ENCODE data around the gene SPDYE6.
"Not testable (repeated sequence)": the region's sequence is repeated elsewhere in the genome, so short reads cannot be mapped to it uniquely, and the experiment has no call there.

Gene SPDYE6

GRCh38 chr7:102356344-102356743 is at the start of gene SPDYE6:
Gene SPDYE6, minus strand, starts transcription at chr7:102356444. Its CDS starts 421 bp downstream, at chr7:102356023.
- H3K4me3 ChIP-seq (ENCODE audit: low read depth, low read length); DNase-seq (ENCODE audit: low read depth): not testable (repeated sequence)

- not testable (repeated sequence) for H3K4me3 ChIP-seq (ENCODE audit: low read depth, low read length); DNase-seq (ENCODE audit: low read depth)
Measured at GRCh38 chr7:102404862-102405188, 48.6 kb upstream of the SPDYE6 start.

DNA sequence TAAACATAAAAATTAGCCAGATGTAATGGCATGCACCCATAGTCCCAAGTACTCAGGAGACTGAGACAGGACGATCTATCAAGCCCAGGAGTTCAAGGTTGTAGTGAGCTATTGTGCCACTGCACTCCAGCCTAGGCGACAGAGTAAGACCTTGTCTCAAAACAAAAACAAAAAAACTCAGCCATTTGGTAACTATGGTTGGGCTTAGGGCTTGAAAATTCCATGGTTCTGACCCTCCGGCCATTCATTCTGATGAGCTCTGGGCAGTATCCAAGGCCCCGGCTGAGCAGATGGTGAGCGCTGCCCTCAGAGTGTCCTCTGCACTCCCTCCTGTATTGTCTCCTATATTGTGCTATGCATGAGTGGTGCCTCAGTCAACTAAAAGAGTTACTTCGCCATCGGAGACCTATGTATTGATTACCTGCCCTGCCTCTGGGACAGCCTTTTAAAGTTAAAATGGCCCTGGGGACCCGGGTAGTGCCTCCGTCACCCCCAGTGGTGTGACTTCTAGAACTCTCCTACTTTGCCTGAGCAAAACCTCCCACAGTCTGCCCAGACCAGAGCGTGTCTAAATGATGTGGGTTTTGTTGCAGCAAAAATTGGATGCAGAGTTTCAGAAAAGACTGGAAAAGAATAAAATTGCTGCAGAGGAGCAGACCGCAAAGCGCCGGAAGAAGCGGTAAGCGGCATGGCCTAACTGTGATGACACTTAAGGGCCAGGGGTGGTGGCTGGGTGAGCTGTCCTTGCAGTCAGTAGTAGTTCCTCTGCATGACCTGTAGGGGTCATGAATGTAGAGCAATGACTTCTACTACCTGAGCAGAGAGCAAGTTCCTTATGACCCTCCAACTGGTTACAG is 48.0 kb upstream of the SPDYE6 start:
- no peak for DNase-seq (ENCODE audit: low read depth)
- no peak overlapping the region for H3K4me3 ChIP-seq (ENCODE audit: low read depth, low read length)

DNA sequence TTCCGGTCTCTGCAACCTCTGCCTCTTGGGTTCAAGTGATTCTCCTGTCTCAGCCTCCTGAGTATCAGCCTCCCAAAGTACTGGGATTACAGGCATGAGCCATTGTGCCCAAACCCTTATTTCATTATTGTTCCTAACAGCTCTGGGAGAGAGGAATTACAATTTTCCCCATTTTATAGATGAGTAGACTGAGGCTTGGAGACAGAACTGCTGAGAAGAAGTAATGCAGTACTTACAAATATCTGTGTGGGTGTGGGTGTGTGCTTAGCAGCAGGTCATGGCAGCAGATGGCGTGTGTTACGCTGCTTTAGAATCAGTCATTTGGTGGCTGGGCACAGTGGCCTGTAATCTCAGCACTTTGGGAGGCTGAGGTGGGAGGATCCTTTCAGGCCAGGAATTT is 47.3 kb upstream of the SPDYE6 start:
- H3K4me3 ChIP-seq (ENCODE audit: low read depth, low read length): no peak overlapping the region
- DNase-seq (ENCODE audit: low read depth): no peak

GRCh38 chr7:102400360-102400759 is 44.1 kb upstream of the SPDYE6 start:
- no peak for DNase-seq (ENCODE audit: low read depth)

GRCh38 chr7:102398543-102398942 is 42.3 kb upstream of the SPDYE6 start:
- H3K4me3 ChIP-seq (ENCODE audit: low read depth, low read length): no peak overlapping the region
- no peak for DNase-seq (ENCODE audit: low read depth)

More at GRCh38 chr7:102400360-102400759, 44.1 kb upstream of the SPDYE6 start:
- no peak overlapping the region for H3K4me3 ChIP-seq (ENCODE audit: low read depth, low read length)

- peak overlapping the region; percentile 95 for H3K4me3 ChIP-seq (ENCODE audit: low read depth, low read length)
- DNase-seq (ENCODE audit: low read depth): no peak
Measured at GRCh38 chr7:102396710-102397019, 40.4 kb upstream of the SPDYE6 start.

GRCh38 chr7:102395873-102396709 is 39.8 kb upstream of the SPDYE6 start, which contains the start of gene PRKRIP1:
Gene PRKRIP1, plus strand, starts transcription at chr7:102396363. Its CDS starts 49 bp downstream, at chr7:102396412.
- peak; percentile 78 for DNase-seq (ENCODE audit: low read depth)
- peak within 1 kb of the TSS; percentile 95 for H3K4me3 ChIP-seq (ENCODE audit: low read depth, low read length)

DNA sequence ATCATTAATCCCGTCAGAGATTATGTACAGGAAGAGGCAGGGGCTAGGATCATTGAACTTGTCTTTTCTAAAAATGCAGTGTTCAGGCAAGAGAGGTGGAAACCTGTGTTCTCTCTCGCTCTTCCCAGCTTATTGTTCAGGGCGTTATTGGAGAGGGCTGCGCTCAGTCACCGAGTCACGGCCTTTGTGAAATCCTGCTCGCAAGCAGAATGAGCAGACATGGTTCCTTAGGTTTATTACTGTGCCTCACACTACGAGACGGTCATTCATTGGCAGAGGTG is 39.3 kb upstream of the SPDYE6 start:
- peak; percentile 6 for DNase-seq (ENCODE audit: low read depth)
- H3K4me3 ChIP-seq (ENCODE audit: low read depth, low read length): peak overlapping the region; percentile 95

DNA sequence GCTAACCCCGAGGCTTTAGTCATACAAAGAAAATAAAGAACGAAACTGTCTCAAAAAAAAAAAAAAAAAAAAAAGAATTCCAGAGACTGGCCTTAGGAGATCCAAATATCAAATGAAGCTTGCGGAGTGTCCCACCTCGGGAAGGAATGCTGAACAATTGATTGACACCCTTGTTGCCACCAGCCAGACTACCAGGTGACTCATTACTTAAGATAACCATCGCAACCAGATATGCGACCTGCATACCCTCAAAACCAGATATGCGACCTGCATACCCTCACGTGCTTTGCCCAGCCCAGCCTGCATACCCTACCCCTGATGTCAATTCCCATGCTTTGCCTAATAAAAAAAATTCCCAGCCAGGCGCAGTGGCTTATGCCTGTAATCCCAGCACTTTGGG is 37.2 kb upstream of the SPDYE6 start:
- DNase-seq (ENCODE audit: low read depth): no peak
- H3K4me3 ChIP-seq (ENCODE audit: low read depth, low read length): no peak overlapping the region

DNA sequence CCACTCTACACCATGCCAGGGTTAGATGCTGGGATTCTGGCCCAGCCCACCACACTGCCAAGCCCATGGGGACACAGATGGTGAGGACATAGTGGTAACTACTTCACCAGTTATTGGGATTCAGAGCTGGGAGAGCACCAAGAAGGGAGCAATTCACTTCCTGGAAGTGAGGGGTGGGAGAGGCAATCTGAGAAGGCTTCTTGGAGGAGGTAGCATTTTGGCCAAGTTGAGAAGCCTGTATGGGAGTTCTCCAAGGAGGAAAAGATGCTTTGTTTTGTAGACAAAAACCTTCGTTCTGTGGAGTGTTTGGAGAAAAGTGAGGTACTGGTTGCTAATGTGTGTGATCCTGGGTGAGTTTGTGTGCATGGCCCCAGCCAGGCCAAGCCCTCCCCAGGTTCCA is 36.1 kb upstream of the SPDYE6 start:
- no peak for DNase-seq (ENCODE audit: low read depth)
- no peak overlapping the region for H3K4me3 ChIP-seq (ENCODE audit: low read depth, low read length)

- DNase-seq (ENCODE audit: low read depth): peak; percentile 12
- H3K4me3 ChIP-seq (ENCODE audit: low read depth, low read length): no peak overlapping the region
Measured at GRCh38 chr7:102390697-102391484, 34.6 kb upstream of the SPDYE6 start.

DNA sequence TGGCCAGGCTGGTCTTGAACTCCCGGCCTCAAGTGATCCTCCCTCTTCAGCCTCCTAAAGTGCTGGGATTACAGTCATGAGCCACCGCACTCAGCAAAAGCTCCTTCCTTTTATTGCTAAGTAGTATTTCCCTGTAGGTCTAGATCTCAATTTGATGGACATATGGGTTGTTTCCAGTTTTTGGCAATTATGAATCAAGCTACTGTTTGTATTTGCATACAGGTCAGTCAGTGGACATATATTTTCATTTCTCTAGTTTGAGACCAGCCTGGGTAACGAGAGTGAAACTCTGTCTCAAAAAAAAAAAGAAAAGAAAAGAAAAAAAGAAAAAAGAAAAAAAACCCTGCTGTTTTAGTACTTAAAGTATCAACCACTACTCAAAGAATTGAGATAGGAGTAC is 33.6 kb upstream of the SPDYE6 start:
- DNase-seq (ENCODE audit: low read depth): no peak
- H3K4me3 ChIP-seq (ENCODE audit: low read depth, low read length): no peak overlapping the region

DNA sequence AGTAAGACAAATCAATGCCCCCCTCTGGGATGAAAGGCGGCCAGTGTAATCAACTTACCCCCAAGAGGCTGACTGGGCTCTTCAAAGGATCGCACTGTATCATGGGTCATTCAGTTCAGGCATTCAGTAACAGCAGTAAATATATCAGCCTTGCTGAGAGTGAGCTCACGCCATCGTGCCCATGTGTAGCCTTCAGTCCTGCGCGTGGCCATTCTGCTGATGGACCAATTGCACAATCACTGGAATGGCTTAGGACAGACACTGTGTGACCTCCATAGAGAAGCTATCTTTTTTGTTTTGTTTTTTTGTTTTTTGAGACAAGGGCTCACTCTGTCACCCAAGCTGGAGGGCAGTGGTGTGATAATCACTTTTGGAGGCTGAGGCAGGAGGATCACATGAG is 30.8 kb upstream of the SPDYE6 start:
- no peak overlapping the region for H3K4me3 ChIP-seq (ENCODE audit: low read depth, low read length)
- no peak for DNase-seq (ENCODE audit: low read depth)

DNA sequence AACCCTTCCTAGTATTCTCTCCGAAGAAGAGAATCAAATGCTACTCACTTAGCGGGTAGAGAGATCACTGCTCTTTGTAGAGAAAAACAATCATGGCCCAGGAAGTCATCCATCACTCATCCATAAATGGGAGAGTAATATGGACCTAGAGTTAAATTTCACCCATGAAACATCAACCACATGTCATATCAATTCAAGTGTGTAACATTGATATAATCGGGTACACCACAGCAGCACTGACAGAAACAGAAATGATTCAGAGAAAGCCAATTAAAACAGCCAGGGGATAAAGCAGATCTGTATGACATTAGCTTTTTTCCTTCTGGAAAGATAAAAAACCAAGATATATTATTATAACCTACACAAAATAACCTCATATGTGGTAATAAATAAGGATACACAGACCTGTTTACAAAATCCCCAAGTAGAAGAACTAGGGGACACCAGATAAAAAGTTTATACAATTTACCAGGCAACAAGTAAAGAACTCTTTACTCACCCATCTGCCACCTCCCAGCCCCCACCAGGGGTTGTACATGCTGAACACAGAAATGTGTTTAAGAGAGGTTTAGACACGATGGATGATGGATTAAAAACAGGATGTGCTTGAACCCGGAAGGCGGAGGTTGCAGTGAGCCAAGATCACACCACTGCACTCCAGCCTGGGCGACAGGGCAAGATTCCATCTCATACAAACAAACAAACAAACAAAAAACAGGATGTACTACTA is 25.6 kb upstream of the SPDYE6 start:
- not testable (repeated sequence) for H3K4me3 ChIP-seq (ENCODE audit: low read depth, low read length); DNase-seq (ENCODE audit: low read depth)

DNA sequence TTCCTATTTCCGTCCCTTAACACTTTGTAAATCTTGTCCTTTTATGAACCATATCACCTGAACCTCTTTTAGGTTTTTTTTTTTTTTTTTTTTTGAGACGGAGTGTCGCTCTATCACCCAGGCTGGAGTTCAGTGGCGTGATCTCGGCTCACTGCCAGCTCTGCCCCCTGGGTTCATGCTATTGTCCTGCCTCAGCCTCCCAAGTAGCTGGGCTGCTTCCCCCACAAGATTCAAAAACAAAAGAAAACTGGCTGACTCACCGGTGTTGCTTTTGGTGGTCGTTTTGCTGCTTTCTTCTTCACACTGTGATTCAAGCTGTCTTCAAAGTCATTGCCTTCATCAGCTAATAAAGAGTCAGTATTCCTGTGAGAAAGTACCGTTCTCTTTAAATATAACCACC is 24.6 kb upstream of the SPDYE6 start:
- H3K4me3 ChIP-seq (ENCODE audit: low read depth, low read length); DNase-seq (ENCODE audit: low read depth): not testable (repeated sequence)

DNA sequence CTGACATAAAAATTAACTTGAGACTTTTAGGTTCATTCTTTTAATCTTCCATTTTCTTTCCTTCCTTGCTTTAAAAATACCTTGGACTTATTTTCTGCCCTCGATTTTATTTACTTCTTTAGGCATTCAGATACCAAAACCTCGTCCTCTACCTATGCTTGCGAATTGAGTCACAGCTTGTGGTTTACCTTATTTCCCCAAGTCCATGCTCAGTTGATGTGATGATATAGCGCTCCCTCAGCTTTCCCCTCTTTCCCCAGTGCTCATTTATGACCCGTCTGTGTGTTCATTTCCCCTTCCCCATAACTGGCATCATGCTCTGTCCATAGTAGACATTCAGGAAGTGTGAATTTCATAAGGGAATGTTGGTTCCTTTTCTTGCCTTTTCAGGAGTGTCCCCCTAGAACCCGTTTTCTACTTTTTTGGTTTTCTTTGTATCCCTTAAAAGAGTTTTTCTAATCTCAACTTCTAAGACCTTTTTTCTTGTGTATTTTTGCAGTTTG is 20.8 kb upstream of the SPDYE6 start:
- H3K4me3 ChIP-seq (ENCODE audit: low read depth, low read length): no peak overlapping the region
- DNase-seq (ENCODE audit: low read depth): no peak

DNA sequence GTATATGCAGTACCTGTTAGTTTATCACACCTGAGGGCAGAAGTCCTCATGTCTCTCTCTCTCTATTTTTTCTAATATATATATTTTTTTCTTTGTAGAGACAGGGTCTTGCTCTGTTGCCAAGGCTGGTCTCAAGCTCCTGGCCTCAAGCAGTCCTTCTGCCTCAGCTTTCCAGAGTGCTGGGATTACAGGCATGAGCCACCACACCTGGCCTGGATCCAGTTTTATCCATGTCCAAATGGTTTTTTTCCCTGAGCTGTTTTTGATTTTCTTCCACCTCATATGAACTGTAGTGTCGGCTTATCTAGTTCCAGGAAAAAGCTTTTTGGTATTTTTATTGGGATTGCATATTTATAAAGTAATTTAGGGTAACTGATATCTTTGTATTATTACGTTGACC is 16.6 kb upstream of the SPDYE6 start:
- not testable (repeated sequence) for H3K4me3 ChIP-seq (ENCODE audit: low read depth, low read length); DNase-seq (ENCODE audit: low read depth)

GRCh38 chr7:102370038-102370437 is 13.8 kb upstream of the SPDYE6 start:
- H3K4me3 ChIP-seq (ENCODE audit: low read depth, low read length); DNase-seq (ENCODE audit: low read depth): not testable (repeated sequence)
